A549 (cell line): ENCODE data around the gene ATP6V0E1. TPM values are rescaled to one million over a fixed set of nuclear protein-coding genes. Genes with fewer than 3 reads are reported as not detected.

Experiments used
- ATAC-seq, 2 experiments: fragments of 200-7000 bp in 1 of 2; fragments of >200 bp in 1 of 2; cut with Nextera tagmentation in 1 of 2; cut with Tn5 transposase in 1 of 2; 3 replicates each; pipeline versions ENCODE4 v1.8.0 to v1.9.1; 2018 to 2020; ENCODE audit warnings: mild to moderate bottlenecking in 1 of 2, moderate library complexity in 1 of 2
- CTCF ChIA-PET: fragments of 300-600 bp; sonication (Branson Sonifier 250); formaldehyde crosslinking; extraction: SDS; loops from one replicate; lab custom pipeline; 2021; ENCODE audit warnings: antibody characterized with exemption, inconsistent platforms; lab: Yijun Ruan, JAX
- POLR2A ChIA-PET: fragments of 350-600 bp; formaldehyde crosslinking; extraction: SDS; loops from one replicate; lab custom pipeline; 2021; ENCODE audit warnings: antibody characterized with exemption, inconsistent platforms; lab: Yijun Ruan, JAX
- DNase-seq, 2 experiments: peaks; one replicate each; pipeline versions ENCODE4 v3.0.0 to v3.0.0-alpha.2; 2011 to 2016; ENCODE audit warnings: low read depth in 1 of 2, low spot score in 1 of 2
- FAIRE-seq: peaks from 2 replicates; lab custom pipeline; 2011; peaks lifted over from hg19 to GRCh38; lab: Jason Lieb, UNC
- H3K27ac ChIP-seq, 2 experiments: fragments of >200 bp; sonication (Bioruptor Twin); formaldehyde crosslinking; 3 replicates each; pipeline ENCODE4 v1.5.1; 2016 to 2017
- H3K4me1 ChIP-seq: fragments of >200 bp; sonication (Bioruptor Twin); formaldehyde crosslinking; 3 replicates; pipeline ENCODE4 v1.6.1; 2016
- H3K4me2 ChIP-seq: fragments of >200 bp; sonication (Bioruptor Twin); formaldehyde crosslinking; 3 replicates; pipeline ENCODE4 v1.6.1; 2016
- H3K4me3 ChIP-seq: fragments of >200 bp; sonication (Bioruptor Twin); formaldehyde crosslinking; 3 replicates; pipeline ENCODE4 v1.5.1; 2016
- H3K9me3 ChIP-seq: fragments of >200 bp; sonication (Bioruptor Twin); formaldehyde crosslinking; 3 replicates; pipeline ENCODE4 v1.6.1; 2016
- CBX2 ChIP-seq: fragments of 200-600 bp; sonication (generic); IDR thresholded peaks from 2 replicates; pipeline ENCODE4 v1.6.1; 2016; ENCODE audit warnings: low read depth, mild to moderate bottlenecking, borderline replicate concordance
- CEBPB ChIP-seq, 2 experiments: fragments of >200 bp in 1 of 2; sonication (Bioruptor Twin) in 1 of 2; formaldehyde crosslinking in 1 of 2; IDR thresholded peaks; 2 replicates each; pipeline ENCODE4 v1.6.1; 2012 to 2016
- CHD2 ChIP-seq: fragments of 150-350 bp; IDR thresholded peaks from 2 replicates; pipeline ENCODE4 v1.6.1; 2014; ENCODE audit warnings: low read length; ENCODE audit not compliant: partially characterized antibody
- E2F6 ChIP-seq: IDR thresholded peaks from 2 replicates; pipeline ENCODE4 v1.6.1; 2012; ENCODE audit warnings: low read depth, borderline replicate concordance
- FOSB ChIP-seq: fragments of 250-450 bp; sonication (Bioruptor Pico); IDR thresholded peaks from 2 replicates; pipeline ENCODE4 v1.5.0; 2020; ENCODE audit warnings: mild to moderate bottlenecking, moderate library complexity
- FOXS1 ChIP-seq: fragments of 250-450 bp; sonication (Bioruptor Pico); IDR thresholded peaks from 2 replicates; pipeline ENCODE4 v1.5.0; 2020; ENCODE audit warnings: mild to moderate bottlenecking, moderate library complexity
- HMGXB4 ChIP-seq: fragments of 250-450 bp; sonication (Bioruptor Pico); IDR thresholded peaks from 2 replicates; pipeline ENCODE4 v1.5.0; 2021; ENCODE audit warnings: mild to moderate bottlenecking, moderate library complexity, borderline replicate concordance
- HOXB5 ChIP-seq: fragments of 250-450 bp; sonication (Bioruptor Pico); IDR thresholded peaks from 2 replicates; pipeline ENCODE4 v1.5.0; 2020; ENCODE audit warnings: mild to moderate bottlenecking, moderate library complexity
- JUNB ChIP-seq: fragments of >200 bp; sonication (Bioruptor Twin); formaldehyde crosslinking; IDR thresholded peaks from 2 replicates; pipeline ENCODE4 v1.6.1; 2016
- KDM1A ChIP-seq: fragments of 200-600 bp; sonication (generic); IDR thresholded peaks from 2 replicates; pipeline ENCODE4 v1.6.1; 2016; ENCODE audit warnings: low read depth, mild to moderate bottlenecking
- MYC ChIP-seq: IDR thresholded peaks from 2 replicates; pipeline ENCODE4 v1.6.1; 2012; ENCODE audit warnings: mild to moderate bottlenecking, inconsistent platforms, low read length, improper control_type of control experiment, borderline replicate concordance
- NR3C1 ChIP-seq: fragments of >200 bp; sonication (Bioruptor Twin); formaldehyde crosslinking; IDR thresholded peaks from 3 replicates; pipeline ENCODE4 v1.6.1; 2017
- PHF8 ChIP-seq: fragments of 200-600 bp; sonication (generic); IDR thresholded peaks from 2 replicates; pipeline ENCODE4 v1.6.1; 2016; ENCODE audit warnings: low read depth, mild to moderate bottlenecking, antibody characterized with exemption, moderate library complexity, borderline replicate concordance
- POLR2A ChIP-seq: IDR thresholded peaks from 2 replicates; pipeline ENCODE4 v1.6.1; 2012; ENCODE audit warnings: mild to moderate bottlenecking, low read length
- POLR2AphosphoS2 ChIP-seq: conservative IDR thresholded peaks from 2 replicates; pipeline ENCODE4 v1.6.1; 2012; ENCODE audit warnings: low read length, improper control_type of control experiment, inconsistent platforms
- RARB ChIP-seq: fragments of 250-450 bp; sonication (Bioruptor Pico); IDR thresholded peaks from 2 replicates; pipeline ENCODE4 v1.8.0; 2021; ENCODE audit warnings: mild to moderate bottlenecking, moderate library complexity
- RNF2 ChIP-seq: fragments of 200-600 bp; sonication (generic); IDR thresholded peaks from 2 replicates; pipeline ENCODE4 v1.6.1; 2016; ENCODE audit warnings: low read depth, mild to moderate bottlenecking, antibody characterized with exemption, moderate library complexity, borderline replicate concordance
- SMC3 ChIP-seq: fragments of >200 bp; sonication (Bioruptor Twin); formaldehyde crosslinking; IDR thresholded peaks from 3 replicates; pipeline ENCODE4 v1.6.1; 2018; ENCODE audit warnings: inconsistent platforms
- SREBF2 ChIP-seq: fragments of 450-650 bp; IDR thresholded peaks from 2 replicates; pipeline ENCODE4 v1.6.1; 2014; ENCODE audit warnings: mild to moderate bottlenecking, moderate library complexity
- TP53 ChIP-seq: fragments of 250-450 bp; sonication (Bioruptor Pico); IDR thresholded peaks from 2 replicates; pipeline ENCODE4 v1.5.0; 2021; ENCODE audit warnings: mild to moderate bottlenecking, moderate library complexity
- ZFP36 ChIP-seq: fragments of 450-650 bp; IDR thresholded peaks from 2 replicates; pipeline ENCODE4 v1.6.1; 2014; ENCODE audit warnings: borderline replicate concordance; ENCODE audit not compliant: partially characterized antibody
- ZNF302 ChIP-seq: fragments of 250-450 bp; sonication (Bioruptor Pico); IDR thresholded peaks from 2 replicates; pipeline ENCODE4 v1.9.0; 2021; ENCODE audit warnings: inconsistent platforms, mild to moderate bottlenecking, moderate library complexity
- ZSCAN20 ChIP-seq: fragments of 250-450 bp; sonication (Bioruptor Pico); IDR thresholded peaks from 2 replicates; pipeline ENCODE4 v1.8.0; 2022; ENCODE audit warnings: mild to moderate bottlenecking, moderate library complexity
- WGBS: methylation state at CpG from one replicate; pipeline ENCODE4 v1.1.6; 2017; ENCODE audit errors: missing lambda C conversion rate; 5-methylcytosine and 5-hydroxymethylcytosine counted together
- polyA plus RNA-seq, 4 experiments: library from polyadenylated mRNA; depleted of rRNA in 3 of 4; stranded (reverse); fragments of >200 nt; fragmentation: RNase III in 1 of 4; extraction: RNeasy Plus Mini Kit Qiagen cat#74134 plus additional on column Dnase treatment in 1 of 4; gene quantifications; 2 replicates in 3 of 4; 3 replicates in 1 of 4; pipeline ENCODE4 v1.2.3, GENCODE V29; 2011 to 2017
- TF ChIP-seq, protein P1 (sequence below): fragments of 450-650 bp; IDR thresholded peaks from 2 replicates; pipeline ENCODE4 v1.6.1; 2014; ENCODE audit warnings: antibody characterized with exemption
- TF ChIP-seq, protein P2 (sequence below): fragments of 250-450 bp; sonication (Bioruptor Pico); IDR thresholded peaks from 2 replicates; pipeline ENCODE4 v1.5.0; 2020; ENCODE audit warnings: low read depth, mild to moderate bottlenecking, moderate library complexity
- TF ChIP-seq, protein P3 (sequence below): IDR thresholded peaks from 2 replicates; pipeline ENCODE4 v1.6.1; 2012

The ATP6V0E1 gene
- polyA plus RNA-seq, 2 of the 4 experiments (the other 2 are of a cell fraction), result 297 to 344 TPM

DNA sequence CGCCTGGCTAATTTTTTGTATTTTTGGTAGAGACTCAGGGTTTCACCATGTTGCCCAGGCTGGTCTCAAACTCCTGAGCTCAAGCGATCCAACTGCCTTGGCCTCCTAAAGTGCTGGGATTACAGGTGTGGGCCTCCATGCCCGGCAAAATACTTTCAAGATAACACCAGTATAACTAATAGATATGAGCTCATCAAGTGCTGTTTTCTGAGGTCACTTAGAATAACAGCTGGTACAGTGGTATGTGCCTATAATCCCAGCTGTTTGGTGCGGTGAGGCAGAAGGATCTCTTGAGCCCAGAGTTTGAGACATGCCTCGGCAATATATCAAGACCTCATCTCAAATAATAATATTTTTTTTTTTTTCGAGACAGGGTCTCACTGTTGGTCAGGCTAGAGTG, 42.1 kb downstream of the ATP6V0E1 start:
- H3K4me1 ChIP-seq, result no peaks in the 10 kb centered on the region
- no peak overlapping the region for H3K27ac ChIP-seq
- whole genome bisulfite sequencing, result 92% methylated on average over 6 of the region's 6 CpGs
- no peak for DNase-seq
- no peak overlapping the region for H3K4me3 ChIP-seq
- no peaks in the 10 kb centered on the region for H3K9me3 ChIP-seq
- ChIA-PET POLR2A (no interaction called here), CTCF (interaction anchor here (0.7 kb wide), 1 partner anchor 180 kb away, joined by 3 read pairs; no protein-coding TSS in a partner anchor)
- TF ChIP-seq CEBPB (IDR thresholded peaks at IDR 0.05) (no peak), CBX2 (no peak), HMGXB4 (CRISPR knock-in tag) (no peak), RARB (CRISPR knock-in tag) (no peak), ZSCAN20 (CRISPR knock-in tag) (no peak), ZNF302 (no peak), RNF2 (no peak), SMC3 (no peak), KDM1A (no peak), TP53 (CRISPR knock-in tag) (no peak), FOXS1 (no peak), MYC (no peak), CHD2 (no peak), JUNB (no peak), SREBF2 (no peak), POLR2AphosphoS2 (no peak)
- TF ChIP-seq, protein P1, sequence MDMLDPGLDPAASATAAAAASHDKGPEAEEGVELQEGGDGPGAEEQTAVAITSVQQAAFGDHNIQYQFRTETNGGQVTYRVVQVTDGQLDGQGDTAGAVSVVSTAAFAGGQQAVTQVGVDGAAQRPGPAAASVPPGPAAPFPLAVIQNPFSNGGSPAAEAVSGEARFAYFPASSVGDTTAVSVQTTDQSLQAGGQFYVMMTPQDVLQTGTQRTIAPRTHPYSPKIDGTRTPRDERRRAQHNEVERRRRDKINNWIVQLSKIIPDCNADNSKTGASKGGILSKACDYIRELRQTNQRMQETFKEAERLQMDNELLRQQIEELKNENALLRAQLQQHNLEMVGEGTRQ, result no peak
- no peak for ATAC-seq
- FAIRE-seq, result no peak
- no peak overlapping the region for H3K4me2 ChIP-seq

- TF ChIP-seq POLR2A, result no peak
- TF ChIP-seq, protein P2, sequence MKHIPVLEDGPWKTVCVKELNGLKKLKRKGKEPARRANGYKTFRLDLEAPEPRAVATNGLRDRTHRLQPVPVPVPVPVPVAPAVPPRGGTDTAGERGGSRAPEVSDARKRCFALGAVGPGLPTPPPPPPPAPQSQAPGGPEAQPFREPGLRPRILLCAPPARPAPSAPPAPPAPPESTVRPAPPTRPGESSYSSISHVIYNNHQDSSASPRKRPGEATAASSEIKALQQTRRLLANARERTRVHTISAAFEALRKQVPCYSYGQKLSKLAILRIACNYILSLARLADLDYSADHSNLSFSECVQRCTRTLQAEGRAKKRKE (CRISPR knock-in tag), result no peak
- TF ChIP-seq NR3C1, result no peak
- no peak for TF ChIP-seq SMC3
- TF ChIP-seq FOSB (CRISPR knock-in tag), result no peak
- no peak for TF ChIP-seq ZFP36
- no peak for TF ChIP-seq PHF8
- TF ChIP-seq, protein P3, sequence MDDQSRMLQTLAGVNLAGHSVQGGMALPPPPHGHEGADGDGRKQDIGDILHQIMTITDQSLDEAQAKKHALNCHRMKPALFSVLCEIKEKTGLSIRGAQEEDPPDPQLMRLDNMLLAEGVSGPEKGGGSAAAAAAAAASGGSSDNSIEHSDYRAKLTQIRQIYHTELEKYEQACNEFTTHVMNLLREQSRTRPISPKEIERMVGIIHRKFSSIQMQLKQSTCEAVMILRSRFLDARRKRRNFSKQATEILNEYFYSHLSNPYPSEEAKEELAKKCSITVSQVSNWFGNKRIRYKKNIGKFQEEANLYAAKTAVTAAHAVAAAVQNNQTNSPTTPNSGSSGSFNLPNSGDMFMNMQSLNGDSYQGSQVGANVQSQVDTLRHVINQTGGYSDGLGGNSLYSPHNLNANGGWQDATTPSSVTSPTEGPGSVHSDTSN, result no peak
- no peak for TF ChIP-seq CEBPB (IDR thresholded peaks at IDR 0.05)
- TF ChIP-seq E2F6, result no peak
- TF ChIP-seq KDM1A, result no peak
- no peak for TF ChIP-seq HOXB5 (CRISPR knock-in tag)
- no peak for TF ChIP-seq POLR2AphosphoS2
- ATAC-seq (no peak), FAIRE-seq (no peak), DNase-seq (no peak)
- WGBS, result 91% methylated on average over 7 of the region's 7 CpGs
- CTCF ChIA-PET, result no interaction called here
- Histone ChIP-seq H3K9me3 (no peaks in the 10 kb centered on the region), H3K27ac (no peak overlapping the region), H3K4me1 (no peaks in the 10 kb centered on the region), H3K4me2 (no peak overlapping the region), H3K4me3 (no peak overlapping the region)
- POLR2A ChIA-PET, result no interaction called here
Measured at GRCh38 chr5:173027905-173028304, 44.3 kb downstream of the ATP6V0E1 start.
